ENCODE measurements around the gene CEP89. TPM values are rescaled to one million over a fixed set of nuclear protein-coding genes. Genes with fewer than 3 reads are reported as not detected.

Gene CEP89
- total and polyA plus RNA-seq, 2 of the 4 experiments (the other 2 are of a cell fraction), result 7.2 to 17.4 TPM

DNA sequence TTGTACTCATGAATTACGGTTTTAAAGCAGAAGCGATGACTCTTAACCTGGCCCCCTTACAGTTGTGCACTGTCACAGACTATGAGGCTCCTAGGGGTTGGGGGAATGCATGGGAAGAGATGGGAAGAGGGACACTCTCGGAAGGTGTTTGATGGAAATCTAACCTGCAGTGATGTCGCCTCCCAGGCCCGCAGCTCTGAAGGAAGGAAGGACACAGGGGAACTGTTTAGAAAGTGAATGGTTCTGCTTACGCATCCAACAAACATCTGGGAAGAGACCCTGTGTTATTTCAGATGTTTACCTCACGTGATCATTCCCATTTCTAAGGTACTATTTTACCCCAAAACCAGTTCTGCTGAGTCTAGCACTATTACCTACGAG is 54.2 kb downstream of the CEP89 start:
- no peaks in the 10 kb centered on the region for H3K9me1 ChIP-seq (ENCODE audit: insufficient read depth, low read length)
- no peak overlapping the region for H3K4me2 ChIP-seq (ENCODE audit: low read depth, low read length)
- H3K36me3 ChIP-seq (ENCODE audit: control insufficient read depth, insufficient read depth, low read length), result peaks cover 19% of the 10 kb centered on the region
- BruUV-seq (replicated peaks), result no TSS peak
- H3K9ac ChIP-seq (ENCODE audit: low read depth, low read length), result no peak overlapping the region
- CTCF ChIA-PET, result interaction anchor here (0.9 kb wide), 1 partner anchor 21 kb away, joined by 3 read pairs; no protein-coding TSS in a partner anchor
- no peak overlapping the region for H2BK20ac ChIP-seq (ENCODE audit: low read depth, low read length)
- no peak overlapping the region for H3K14ac ChIP-seq (replicated peaks; ENCODE audit: low read depth, low read length)
- no peaks in the 10 kb centered on the region for H3K79me1 ChIP-seq (ENCODE audit: low read depth in 1 of 2, low read length in 2 of 2)
- H2AK9ac ChIP-seq (replicated peaks; ENCODE audit: low read depth, low read length, poor library complexity), result no peak overlapping the region
- no peaks in the 10 kb centered on the region for H3K4me1 ChIP-seq (ENCODE audit: control insufficient read depth, insufficient read depth, low read length)
- no peak overlapping the region for H3K18ac ChIP-seq (ENCODE audit: low read depth, low read length)
- no peak overlapping the region for H2BK120ac ChIP-seq (ENCODE audit: low read depth, low read length)
- no peak overlapping the region for H4K5ac ChIP-seq (ENCODE audit: low read depth, low read length)
- H2BK5ac ChIP-seq (ENCODE audit: low read depth, low read length, poor library complexity, severe bottlenecking), result no peak overlapping the region
- no peaks in the 10 kb centered on the region for H3K27me3 ChIP-seq (ENCODE audit: control insufficient read depth, insufficient read depth, low read length)
- DNase-seq (no peak), ATAC-seq (ENCODE audit: low read depth) (no peak)
- no peak overlapping the region for H4K8ac ChIP-seq (ENCODE audit: low read depth in 2 of 2, low read length in 2 of 2)
- no peaks in the 10 kb centered on the region for H3K9me3 ChIP-seq (ENCODE audit: control insufficient read depth, insufficient read depth, low read length)
- H2BK15ac ChIP-seq (ENCODE audit: low read depth, low read length), result no peak overlapping the region
- 100% methylated on average over 1 of the region's 8 CpGs; no CpG with 5 or more reads in 1 of the 2 experiments for WGBS, 2 experiments (ENCODE audit: extremely low coverage in 2 of 2, insufficient read length in 1 of 2)
- in situ Hi-C loops (cut with MboI; ENCODE audit: low sequenced_read_pairs) (no loop called here), dilution Hi-C loops (cut with HindIII; ENCODE audit: low sequenced_read_pairs, unreplicated experiment) (no loop called here), intact Hi-C loops (cut with micrococcal nuclease) (loop anchor here (5.0 kb wide), 1 partner anchor 245 kb away; no protein-coding TSS in a partner anchor)
- no peak overlapping the region for H2AFZ ChIP-seq (replicated peaks; ENCODE audit: low read length, poor library complexity)
- H2AK5ac ChIP-seq (ENCODE audit: low read depth, low read length), result no peak overlapping the region
- H4K20me1 ChIP-seq (ENCODE audit: insufficient read depth, low read length), result no peaks in the 10 kb centered on the region
- POLR2A ChIA-PET (ENCODE audit: unreplicated experiment), result no interaction called here
- H3K4ac ChIP-seq (ENCODE audit: low read depth, low read length), result no peak overlapping the region
- H3K23ac ChIP-seq (ENCODE audit: low read depth, low read length), result no peak overlapping the region
- no peak for TF ChIP-seq RFX5 (IDR thresholded peaks at IDR 0.05; ENCODE audit: low read depth, low read length)
- TF ChIP-seq, protein P1, sequence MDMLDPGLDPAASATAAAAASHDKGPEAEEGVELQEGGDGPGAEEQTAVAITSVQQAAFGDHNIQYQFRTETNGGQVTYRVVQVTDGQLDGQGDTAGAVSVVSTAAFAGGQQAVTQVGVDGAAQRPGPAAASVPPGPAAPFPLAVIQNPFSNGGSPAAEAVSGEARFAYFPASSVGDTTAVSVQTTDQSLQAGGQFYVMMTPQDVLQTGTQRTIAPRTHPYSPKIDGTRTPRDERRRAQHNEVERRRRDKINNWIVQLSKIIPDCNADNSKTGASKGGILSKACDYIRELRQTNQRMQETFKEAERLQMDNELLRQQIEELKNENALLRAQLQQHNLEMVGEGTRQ (IDR thresholded peaks at IDR 0.05; ENCODE audit: low read depth, low read length), result no peak
- TF ChIP-seq RCOR1 (IDR thresholded peaks at IDR 0.05; ENCODE audit: insufficient replicate concordance, low read length), result no peak
- no peak for TF ChIP-seq MAZ (IDR thresholded peaks at IDR 0.05; ENCODE audit: borderline replicate concordance, low read depth, low read length)
- TF ChIP-seq BHLHE40 (IDR thresholded peaks at IDR 0.05; ENCODE audit: low read depth, low read length), result no peak
- TF ChIP-seq CHD1 (IDR thresholded peaks at IDR 0.05; ENCODE audit: low read depth, low read length), result no peak
- no peak for TF ChIP-seq RAD21 (IDR thresholded peaks at IDR 0.05; ENCODE audit: low read length)
- no peak for TF ChIP-seq SMC3 (IDR thresholded peaks at IDR 0.05; ENCODE audit: low read depth, low read length)
- TF ChIP-seq NFE2L2 (IDR thresholded peaks at IDR 0.05; ENCODE audit: low read depth, low read length), result no peak
- TF ChIP-seq MXI1 (IDR thresholded peaks at IDR 0.05; ENCODE audit: borderline replicate concordance, low read depth, low read length), result no peak
- TF ChIP-seq POLR2A (IDR thresholded peaks at IDR 0.05; ENCODE audit: low read depth, low read length), result no peak
- TF ChIP-seq CEBPB (IDR thresholded peaks at IDR 0.05; ENCODE audit: low read depth, low read length), result no peak
- TF ChIP-seq, protein P2, sequence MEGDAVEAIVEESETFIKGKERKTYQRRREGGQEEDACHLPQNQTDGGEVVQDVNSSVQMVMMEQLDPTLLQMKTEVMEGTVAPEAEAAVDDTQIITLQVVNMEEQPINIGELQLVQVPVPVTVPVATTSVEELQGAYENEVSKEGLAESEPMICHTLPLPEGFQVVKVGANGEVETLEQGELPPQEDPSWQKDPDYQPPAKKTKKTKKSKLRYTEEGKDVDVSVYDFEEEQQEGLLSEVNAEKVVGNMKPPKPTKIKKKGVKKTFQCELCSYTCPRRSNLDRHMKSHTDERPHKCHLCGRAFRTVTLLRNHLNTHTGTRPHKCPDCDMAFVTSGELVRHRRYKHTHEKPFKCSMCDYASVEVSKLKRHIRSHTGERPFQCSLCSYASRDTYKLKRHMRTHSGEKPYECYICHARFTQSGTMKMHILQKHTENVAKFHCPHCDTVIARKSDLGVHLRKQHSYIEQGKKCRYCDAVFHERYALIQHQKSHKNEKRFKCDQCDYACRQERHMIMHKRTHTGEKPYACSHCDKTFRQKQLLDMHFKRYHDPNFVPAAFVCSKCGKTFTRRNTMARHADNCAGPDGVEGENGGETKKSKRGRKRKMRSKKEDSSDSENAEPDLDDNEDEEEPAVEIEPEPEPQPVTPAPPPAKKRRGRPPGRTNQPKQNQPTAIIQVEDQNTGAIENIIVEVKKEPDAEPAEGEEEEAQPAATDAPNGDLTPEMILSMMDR (conservative IDR thresholded peaks at IDR 0.05; ENCODE audit: low read depth, low read length), result no peak
- TF ChIP-seq FOS (IDR thresholded peaks at IDR 0.05; ENCODE audit: low read depth, low read length), result no peak
- no peak overlapping the region for H4K91ac ChIP-seq (ENCODE audit: insufficient read depth, low read depth, low read length)
- no peak overlapping the region for H3K27ac ChIP-seq (ENCODE audit: insufficient read depth, low read length)
- H3K56ac ChIP-seq (ENCODE audit: extremely low read depth, insufficient read depth, low read length), result no peak overlapping the region
- no peak overlapping the region for H3K4me3 ChIP-seq (ENCODE audit: insufficient read depth, low read depth, low read length)

All from IMR-90 (cell line).